HepG2 (cell line): Measurements from ENCODE around the gene CD3D. TPM values are rescaled to one million over a fixed set of nuclear protein-coding genes. Genes with fewer than 3 reads are reported as not detected.

Experiments used
- ARID5B ChIP-seq: IDR thresholded peaks from 2 replicates; pipeline ENCODE4 v1.4.0; 2020; ENCODE audit warnings: mild to moderate bottlenecking, missing genetic modification reagents
- CC2D1A ChIP-seq: sonication (generic); formaldehyde crosslinking; IDR thresholded peaks from 2 replicates; pipeline ENCODE4 v1.8.1; 2023; ENCODE audit warnings: mild to moderate bottlenecking, missing genetic modification reagents
- ETV6 ChIP-seq: sonication (generic); formaldehyde crosslinking; conservative IDR thresholded peaks from 2 replicates; pipeline ENCODE4 v1.4.0; 2020; ENCODE audit warnings: missing genetic modification reagents
- MAFG ChIP-seq: sonication (generic); formaldehyde crosslinking; IDR thresholded peaks from 2 replicates; pipeline ENCODE4 v1.5.1; 2020; ENCODE audit warnings: mild to moderate bottlenecking, missing genetic modification reagents
- MYC ChIP-seq: sonication (generic); formaldehyde crosslinking; IDR thresholded peaks from 2 replicates; pipeline ENCODE4 v1.9.0; 2021; ENCODE audit warnings: missing genetic modification reagents, borderline replicate concordance
- NCOA5 ChIP-seq: sonication (generic); formaldehyde crosslinking; IDR thresholded peaks from 2 replicates; pipeline ENCODE4 v1.4.0; 2020; ENCODE audit warnings: missing genetic modification reagents
- PHF21A ChIP-seq: sonication (generic); formaldehyde crosslinking; IDR thresholded peaks from 2 replicates; pipeline ENCODE4 v1.5.0; 2020; ENCODE audit warnings: mild to moderate bottlenecking, missing genetic modification reagents
- POLR2G ChIP-seq: fragments of 200-400 bp; formaldehyde crosslinking; IDR thresholded peaks from 2 replicates; pipeline ENCODE4 v1.6.1; 2018; ENCODE audit warnings: mild to moderate bottlenecking, low read depth, low read length, moderate library complexity
- RARA ChIP-seq: IDR thresholded peaks from 2 replicates; pipeline ENCODE4 v1.6.1; 2016; ENCODE audit warnings: missing genetic modification reagents, missing compliant biosample characterization
- SNRNP70 ChIP-seq: fragments of 200-400 bp; formaldehyde crosslinking; IDR thresholded peaks from 2 replicates; pipeline ENCODE4 v1.6.1; 2017; ENCODE audit warnings: mild to moderate bottlenecking, low read depth, low read length, moderate library complexity
- ZC3H13 ChIP-seq: sonication (generic); formaldehyde crosslinking; IDR thresholded peaks from 2 replicates; pipeline ENCODE4 v1.8.1; 2023; ENCODE audit warnings: mild to moderate bottlenecking, missing genetic modification reagents, moderate library complexity
- ZNF569 ChIP-seq: sonication (generic); formaldehyde crosslinking; IDR thresholded peaks from 2 replicates; pipeline ENCODE4 v1.5.0; 2020; ENCODE audit warnings: mild to moderate bottlenecking, missing genetic modification reagents, moderate library complexity, borderline replicate concordance
- ZNF589 ChIP-seq: sonication (generic); formaldehyde crosslinking; conservative IDR thresholded peaks from 2 replicates; pipeline ENCODE4 v1.8.0; 2022; ENCODE audit warnings: mild to moderate bottlenecking, moderate library complexity, missing genetic modification reagents
- ZNF644 ChIP-seq: IDR thresholded peaks from 2 replicates; pipeline ENCODE4 v1.6.1; 2016; ENCODE audit warnings: low read depth
- polyA plus RNA-seq, 8 experiments: library from polyadenylated mRNA; depleted of rRNA in 3 of 8; stranded (reverse) in 7 of 8; unstranded in 1 of 8; fragments of >200 nt; fragmentation: Illumina TruSeq in 4 of 8; extraction: Trizol in 4 of 8; gene quantifications; 2 replicates each; pipeline versions ENCODE4 v1.2.1 to v1.2.3, GENCODE V29; 2011 to 2016; ENCODE audit warnings: low read depth in 4 of 8, missing spikeins in 1 of 8, mixed read lengths in 1 of 8; ENCODE audit not compliant: insufficient read depth in 1 of 8
- total RNA-seq, 5 experiments: library from RNA; depleted of rRNA; stranded (reverse); fragments of >200 nt; fragmentation: Illumina TruSeq; extraction: Trizol; gene quantifications; 2 replicates each; pipeline ENCODE4 v1.2.3, GENCODE V29; 2016; ENCODE audit warnings: low read depth in 1 of 5
- TF ChIP-seq, protein P1 (sequence below): sonication (generic); formaldehyde crosslinking; IDR thresholded peaks from 2 replicates; pipeline ENCODE4 v1.5.0; 2020; ENCODE audit warnings: missing genetic modification reagents, mild to moderate bottlenecking, borderline replicate concordance

CD3D gene
- total and polyA plus RNA-seq, 2 of the 13 experiments (the other 11 are each of a cell fraction or from before 2014, with no cell fraction given): 0.66 to 6.6 TPM

DNA sequence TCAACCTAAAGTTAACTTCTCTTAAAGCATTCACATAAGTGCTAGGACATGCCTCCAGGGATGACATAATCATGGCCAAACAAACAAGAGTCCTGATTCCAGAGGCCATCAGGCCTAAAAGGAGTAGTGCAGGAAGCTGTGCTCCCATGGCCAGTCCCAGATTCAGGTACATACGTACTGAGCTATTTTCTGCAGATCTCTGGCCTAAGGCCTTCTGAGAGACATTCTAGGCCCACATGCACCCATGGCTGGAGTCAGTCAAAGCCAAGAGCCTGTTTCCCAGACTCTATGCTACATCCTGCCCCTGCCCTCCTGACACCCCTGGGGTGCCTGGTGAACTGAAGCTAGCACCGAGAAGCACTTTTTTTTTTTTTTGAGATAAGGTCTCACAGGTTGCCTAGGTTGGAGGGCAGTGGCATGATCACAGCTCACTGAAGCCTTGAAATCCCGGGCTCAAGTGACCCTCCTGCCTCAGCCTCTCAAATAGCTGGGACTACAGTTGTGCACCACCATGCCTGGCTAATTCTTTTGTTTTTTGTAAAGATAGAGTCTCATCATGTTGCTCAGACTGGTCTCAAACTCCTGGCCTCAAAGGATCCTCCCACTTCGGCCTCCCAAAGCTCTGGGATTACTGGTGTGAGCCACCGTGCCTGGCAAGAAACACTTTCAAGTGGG lies 553 bp downstream of the CD3D start (continued):
- no peak for TF ChIP-seq CC2D1A (CRISPR knock-in tag)
- TF ChIP-seq, protein P1, sequence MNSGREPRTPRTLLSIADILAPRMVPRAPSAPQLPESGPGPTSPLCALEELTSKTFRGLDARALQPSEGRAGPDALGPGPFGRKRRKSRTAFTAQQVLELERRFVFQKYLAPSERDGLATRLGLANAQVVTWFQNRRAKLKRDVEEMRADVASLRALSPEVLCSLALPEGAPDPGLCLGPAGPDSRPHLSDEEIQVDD (CRISPR knock-in tag): no peak
- TF ChIP-seq RARA: peak; percentile 16; the same call in 1 of the 2 replicates
- TF ChIP-seq ZNF589 (CRISPR knock-in tag): no peak
- TF ChIP-seq MAFG (CRISPR knock-in tag): no peak
- no peak for TF ChIP-seq ZNF569 (CRISPR knock-in tag)
- no peak for TF ChIP-seq ETV6 (CRISPR knock-in tag)
- TF ChIP-seq ARID5B (CRISPR knock-in tag): 0 out of 2 replicates have a peak, but pooled peaks have one; percentile 10
- 0 out of 2 replicates have a peak, but pooled peaks have one; percentile 32 for TF ChIP-seq ZNF644
- TF ChIP-seq ZC3H13 (CRISPR knock-in tag): no peak
- no peak for TF ChIP-seq MYC
- TF ChIP-seq POLR2G: no peak
- TF ChIP-seq PHF21A (CRISPR knock-in tag): no peak
- TF ChIP-seq NCOA5 (CRISPR knock-in tag): no peak
- no peak for TF ChIP-seq SNRNP70
